Progenitor cell of endocrine pancreas (in vitro differentiated cells): ENCODE results near the gene SPOUT1. TPM values are rescaled to one million over a fixed set of nuclear protein-coding genes. Genes with fewer than 3 reads are reported as not detected.

Experiments
- DNase-seq: peaks from one replicate; pipeline ENCODE4 v3.0.0; 2021; ENCODE audit warnings: low spot score; ENCODE audit not compliant: unreplicated experiment
- H3K27ac Mint-ChIP-seq: 2 replicates; pipeline ENCODE4 v1.8.0; 2021; ENCODE audit warnings: mild to moderate bottlenecking, moderate library complexity, mixed read lengths
- H3K27me3 Mint-ChIP-seq: 2 replicates; pipeline ENCODE4 v1.8.0; 2021; ENCODE audit warnings: mixed read lengths
- H3K36me3 Mint-ChIP-seq: 2 replicates; pipeline ENCODE4 v1.8.0; 2022; ENCODE audit warnings: mixed read lengths; ENCODE audit not compliant: insufficient read depth
- H3K4me1 Mint-ChIP-seq: 2 replicates; pipeline ENCODE4 v1.8.0; 2021; ENCODE audit warnings: low read depth, mixed read lengths
- H3K4me3 Mint-ChIP-seq: 2 replicates; pipeline ENCODE4 v1.8.0; 2021; ENCODE audit warnings: low read depth, mild to moderate bottlenecking, moderate library complexity, mixed read lengths
- H3K9me3 Mint-ChIP-seq: 2 replicates; pipeline ENCODE4 v1.8.0; 2021; ENCODE audit warnings: low read depth, mixed read lengths
- CTCF ChIP-seq: fragments of 200-600 bp; sonication (generic); IDR thresholded peaks from one replicate; pipeline ENCODE4 v1.5.0; 2021; ENCODE audit warnings: antibody characterized with exemption, mild to moderate bottlenecking; ENCODE audit not compliant: unreplicated experiment
- total RNA-seq: library from RNA; stranded (reverse); gene quantifications from 2 replicates; pipeline ENCODE4 v1.2.1, GENCODE V29; 2021

The SPOUT1 gene
- total RNA-seq, 1 donor from 2014 or later: 47.5 TPM

GRCh38 chr9:128808543-128808942 is 21.1 kb downstream of the SPOUT1 start:
- Mint-ChIP-seq H3K27me3 (no peaks in the 10 kb centered on the region), H3K9me3 (no peaks in the 10 kb centered on the region), H3K4me1 (no peaks in the 10 kb centered on the region), H3K36me3 (peaks cover 9% of the 10 kb centered on the region), H3K4me3 (no peak overlapping the region), H3K27ac (no peak overlapping the region)
- DNase-seq: no peak
- no peak for TF ChIP-seq CTCF

- no peak for DNase-seq
- no peak overlapping the region for H3K27ac Mint-ChIP-seq
- no peaks in the 10 kb centered on the region for H3K27me3 Mint-ChIP-seq
- H3K4me3 Mint-ChIP-seq: no peak overlapping the region
- no peak for TF ChIP-seq CTCF
- no peaks in the 10 kb centered on the region for H3K4me1 Mint-ChIP-seq
- no peaks in the 10 kb centered on the region for H3K9me3 Mint-ChIP-seq
- peaks cover 11% of the 10 kb centered on the region for H3K36me3 Mint-ChIP-seq
These were observed 21.8 kb downstream of the SPOUT1 start for GRCh38 chr9:128807827-128808226.

DNA sequence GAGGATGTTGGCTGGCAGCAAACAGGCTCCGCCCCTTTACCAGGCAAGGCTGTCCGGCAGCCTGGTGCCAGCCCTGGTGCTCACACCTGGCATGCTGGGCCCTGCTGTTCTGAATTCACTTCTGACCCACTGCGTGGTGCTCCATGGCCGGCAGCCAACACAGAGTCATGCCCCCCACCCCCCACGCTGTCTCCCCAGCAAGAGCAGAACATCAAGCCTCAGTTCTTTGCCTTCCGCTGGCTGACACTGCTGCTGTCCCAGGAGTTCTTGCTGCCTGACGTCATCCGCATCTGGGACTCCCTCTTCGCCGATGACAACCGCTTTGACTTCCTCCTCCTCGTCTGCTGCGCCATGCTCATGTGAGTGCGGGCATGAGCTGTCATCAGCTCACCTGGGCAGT is 23.9 kb downstream of the SPOUT1 start:
- no peak for DNase-seq
- Mint-ChIP-seq H3K27me3 (no peaks in the 10 kb centered on the region), H3K9me3 (no peaks in the 10 kb centered on the region), H3K4me1 (no peaks in the 10 kb centered on the region), H3K4me3 (no peak overlapping the region), H3K36me3 (peaks cover 16% of the 10 kb centered on the region), H3K27ac (no peak overlapping the region)
- no peak for TF ChIP-seq CTCF

GRCh38 chr9:128802482-128802881 is 27.1 kb downstream of the SPOUT1 start:
- H3K27me3 Mint-ChIP-seq: no peaks in the 10 kb centered on the region
- H3K4me1 Mint-ChIP-seq: no peaks in the 10 kb centered on the region
- no peaks in the 10 kb centered on the region for H3K9me3 Mint-ChIP-seq
- H3K36me3 Mint-ChIP-seq: peaks cover 20% of the 10 kb centered on the region
- H3K4me3 Mint-ChIP-seq: no peak overlapping the region
- TF ChIP-seq CTCF: no peak
- DNase-seq: no peak
- H3K27ac Mint-ChIP-seq: peak overlapping the region; percentile 78

- Mint-ChIP-seq H3K36me3 (peaks cover 17% of the 10 kb centered on the region), H3K27me3 (no peaks in the 10 kb centered on the region), H3K4me3 (no peak overlapping the region), H3K9me3 (no peaks in the 10 kb centered on the region), H3K27ac (no peak overlapping the region), H3K4me1 (no peaks in the 10 kb centered on the region)
- TF ChIP-seq CTCF: no peak
- DNase-seq: no peak
These were observed 29.5 kb downstream of the SPOUT1 start for GRCh38 chr9:128800061-128800460.
